ENCODE measurements around the gene ARL17B. TPM values are rescaled to one million over a fixed set of nuclear protein-coding genes. Genes with fewer than 3 reads are reported as not detected.
"Not testable (repeated sequence)": the region's sequence is repeated elsewhere in the genome, so short reads cannot be mapped to it uniquely, and the experiment has no call there.

Gene ARL17B
- total and polyA plus RNA-seq, 8 donors, result 2.8 to 11.7 (median 6.2) TPM

DNA sequence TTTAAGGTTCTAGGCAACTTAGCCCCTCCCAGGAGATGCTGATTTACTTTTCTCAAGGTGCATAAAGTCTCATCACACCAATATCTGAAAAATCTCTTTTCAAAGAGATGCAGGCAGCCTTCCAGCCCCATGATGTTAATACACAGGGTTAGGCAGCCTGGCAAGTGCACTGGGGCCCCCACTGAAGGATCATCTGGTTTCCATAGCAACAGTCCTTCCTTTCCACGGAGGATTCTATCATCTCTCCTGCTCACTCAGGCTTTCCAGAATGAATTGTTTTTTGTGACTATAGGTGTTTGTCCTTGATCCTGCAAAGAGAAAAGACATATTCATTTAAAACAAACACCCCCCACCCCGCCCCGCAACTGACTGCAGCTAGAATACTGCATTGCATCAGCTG, 6.0 kb upstream of the ARL17B start:
- H3K9me3 ChIP-seq; H3K4me3 ChIP-seq; H3K4me1 ChIP-seq; DNase-seq; H3K27me3 ChIP-seq; intact Hi-C loops (cut with DNase I); H3K27ac ChIP-seq; ATAC-seq; H3K36me3 ChIP-seq; FAIRE-seq: not testable (repeated sequence)
- WGBS, 2 donors, result no CpG with 5 or more reads among the region's 3 CpGs

DNA sequence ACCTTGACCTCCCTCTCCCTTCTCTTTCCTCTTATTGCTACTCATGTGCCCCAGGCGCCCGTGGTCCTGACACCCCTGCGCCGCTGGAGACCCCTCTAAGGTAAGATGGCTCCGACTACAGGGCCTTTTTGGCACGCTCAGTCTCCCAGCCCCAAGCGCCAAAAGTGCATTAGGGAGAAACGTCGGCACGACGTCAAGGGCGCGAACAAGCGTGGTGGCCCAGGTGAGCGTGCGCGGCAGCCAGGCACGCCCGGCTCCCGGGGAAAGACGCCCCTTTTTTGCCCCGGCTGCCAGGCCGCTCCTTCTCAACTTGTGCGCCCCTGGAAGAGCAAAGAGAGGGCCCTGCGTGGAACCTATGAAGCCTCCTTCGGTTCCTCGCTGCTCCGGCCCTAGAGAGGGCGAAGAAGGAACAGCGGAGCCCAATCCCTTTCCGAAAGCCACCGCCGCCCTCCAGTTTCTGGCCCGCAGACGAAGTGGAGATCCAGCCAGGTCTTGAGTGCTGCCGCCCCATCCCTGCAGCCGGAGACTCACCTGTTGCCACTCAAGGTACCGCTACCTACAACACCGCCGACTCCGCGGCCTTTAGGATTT, 326 bp downstream of the ARL17B start:
- intact Hi-C loops (cut with DNase I); H3K9me3 ChIP-seq; FAIRE-seq; H3K4me3 ChIP-seq; H3K27me3 ChIP-seq; H3K27ac ChIP-seq; H3K4me1 ChIP-seq; H3K36me3 ChIP-seq; DNase-seq: not testable (repeated sequence)
- no CpG with 5 or more reads among the region's 42 CpGs for WGBS, 2 donors
- peak; percentile 56 to 74 (median 64) for ATAC-seq

DNA sequence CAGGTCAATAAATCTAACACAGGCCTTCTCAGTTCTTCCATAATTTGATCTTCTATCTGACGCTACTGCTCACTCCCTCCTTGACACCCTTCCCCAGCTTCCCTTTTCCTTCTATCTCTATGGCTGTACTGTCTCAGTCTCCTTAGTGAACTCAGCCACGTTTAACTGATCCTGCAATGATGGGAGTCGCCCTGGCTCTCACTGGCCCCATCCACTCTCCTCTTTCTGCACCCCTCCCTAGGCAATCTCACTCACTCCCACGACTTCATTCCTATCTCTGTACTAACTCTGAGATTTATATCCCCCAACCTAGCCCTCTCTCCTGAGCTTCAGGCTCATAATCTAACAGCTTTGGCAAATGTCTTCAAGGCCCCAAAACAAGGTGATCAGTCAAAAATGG, 7.7 kb downstream of the ARL17B start:
- FAIRE-seq; DNase-seq; H3K4me1 ChIP-seq; H3K36me3 ChIP-seq; ATAC-seq; H3K27me3 ChIP-seq; intact Hi-C loops (cut with DNase I); H3K9me3 ChIP-seq; H3K27ac ChIP-seq; H3K4me3 ChIP-seq: not testable (repeated sequence)
- WGBS, 2 donors, result no CpG with 5 or more reads among the region's 4 CpGs

DNA sequence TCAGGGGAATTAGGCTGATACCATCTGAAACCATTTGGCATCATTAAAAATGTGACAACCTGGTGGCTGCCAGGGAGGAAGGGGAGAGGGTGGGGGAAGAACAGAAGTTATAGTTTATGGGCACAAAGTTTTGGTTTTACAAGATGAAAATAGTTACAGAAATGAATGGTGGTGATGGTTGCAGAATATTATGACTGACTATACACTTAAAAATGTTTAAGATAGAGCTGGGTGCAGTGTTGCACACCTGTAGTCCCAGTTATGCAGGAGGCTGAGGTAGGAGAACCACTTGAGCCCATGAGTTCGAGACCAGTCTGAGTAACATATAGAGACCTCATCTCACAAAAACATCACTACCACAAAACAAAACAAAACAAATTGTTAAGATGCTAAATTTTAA, 12.5 kb downstream of the ARL17B start:
- H3K27ac ChIP-seq; H3K27me3 ChIP-seq; H3K36me3 ChIP-seq; FAIRE-seq; intact Hi-C loops (cut with DNase I); H3K4me1 ChIP-seq; H3K9me3 ChIP-seq; DNase-seq; H3K4me3 ChIP-seq; ATAC-seq: not testable (repeated sequence)
- no CpG with 5 or more reads among the region's 1 CpG for WGBS, 2 donors

DNA sequence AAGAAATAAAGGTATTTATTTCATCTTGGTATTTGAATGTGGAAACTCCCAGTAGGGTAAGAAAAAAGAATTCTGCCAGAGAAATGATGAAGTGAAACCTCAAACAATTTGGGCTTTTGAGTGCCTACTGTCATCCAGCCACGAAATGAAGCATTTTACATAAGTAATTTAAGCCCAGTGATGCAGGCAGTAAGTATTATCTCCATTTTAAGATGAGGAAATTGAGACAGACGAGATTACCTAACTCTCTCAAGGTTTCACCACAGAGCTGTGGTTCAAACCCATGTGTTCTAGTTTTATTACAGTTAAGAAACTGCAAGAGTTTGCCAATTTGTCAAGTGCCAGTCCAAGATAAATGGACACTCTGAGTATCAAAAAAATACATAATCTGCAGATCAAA, 13.2 kb downstream of the ARL17B start:
- FAIRE-seq; DNase-seq; H3K9me3 ChIP-seq; intact Hi-C loops (cut with DNase I); H3K4me1 ChIP-seq; H3K4me3 ChIP-seq; H3K36me3 ChIP-seq; H3K27me3 ChIP-seq; H3K27ac ChIP-seq: not testable (repeated sequence)
- WGBS, 2 donors, result no CpG with 5 or more reads among the region's 2 CpGs
- ATAC-seq, result peak in 1 of 4 donors; percentile 24

DNA sequence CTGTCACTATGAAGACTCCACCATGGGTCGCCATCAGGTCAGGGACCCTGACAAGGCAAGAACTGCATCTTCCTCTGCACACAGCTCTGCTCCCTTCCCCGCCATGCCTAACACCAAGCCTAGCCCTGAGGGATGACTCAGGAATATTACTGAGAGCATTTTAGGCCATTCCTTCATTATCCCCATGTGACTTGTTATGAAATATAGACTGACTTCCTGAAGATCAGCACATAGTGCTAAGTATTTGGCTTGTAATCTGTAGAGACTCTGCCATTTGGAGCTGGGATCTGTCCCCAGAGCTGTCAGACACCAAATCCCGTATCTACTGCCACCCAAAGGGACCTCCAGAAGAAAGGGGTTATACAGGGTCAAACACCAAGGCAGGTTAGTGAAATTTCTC, 19.4 kb downstream of the ARL17B start:
- no CpG with 5 or more reads among the region's 3 CpGs for WGBS, 2 donors
- not testable (repeated sequence) for FAIRE-seq

DNA sequence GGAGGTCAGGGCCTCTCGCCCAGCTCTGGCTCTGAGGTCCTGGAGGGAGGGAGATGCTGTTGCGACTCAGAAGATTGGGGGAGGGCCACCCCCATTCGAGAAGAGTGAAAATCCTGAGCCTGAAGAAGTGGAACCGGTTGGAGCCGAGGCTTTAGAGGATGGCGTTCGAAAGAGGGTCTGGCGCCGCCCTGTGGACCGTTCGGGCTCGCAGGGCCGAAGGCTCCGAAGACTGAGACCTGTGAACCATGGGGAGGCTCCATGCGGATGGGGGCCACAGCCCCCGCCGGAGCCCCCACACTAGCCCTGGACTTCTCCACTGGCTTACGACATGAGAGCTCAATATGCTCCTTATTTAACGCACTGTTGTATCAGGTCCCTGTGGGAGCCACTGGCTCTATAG, 20.3 kb downstream of the ARL17B start:
- intact Hi-C loops (cut with DNase I); H3K36me3 ChIP-seq; FAIRE-seq; H3K4me1 ChIP-seq; H3K4me3 ChIP-seq; H3K27me3 ChIP-seq; H3K9me3 ChIP-seq; DNase-seq; H3K27ac ChIP-seq: not testable (repeated sequence)
- peak in 1 of 4 donors; percentile 51 for ATAC-seq
- WGBS, 2 donors, result no CpG with 5 or more reads among the region's 19 CpGs

More for the DNA sequence above, 19.4 kb downstream of the ARL17B start:
- H3K27me3 ChIP-seq; DNase-seq; H3K9me3 ChIP-seq; H3K4me3 ChIP-seq; H3K4me1 ChIP-seq; H3K36me3 ChIP-seq; H3K27ac ChIP-seq; intact Hi-C loops (cut with DNase I): not testable (repeated sequence)
- ATAC-seq, result peak in 3 of 4 donors; percentile 42 to 58 (median 57)

DNA sequence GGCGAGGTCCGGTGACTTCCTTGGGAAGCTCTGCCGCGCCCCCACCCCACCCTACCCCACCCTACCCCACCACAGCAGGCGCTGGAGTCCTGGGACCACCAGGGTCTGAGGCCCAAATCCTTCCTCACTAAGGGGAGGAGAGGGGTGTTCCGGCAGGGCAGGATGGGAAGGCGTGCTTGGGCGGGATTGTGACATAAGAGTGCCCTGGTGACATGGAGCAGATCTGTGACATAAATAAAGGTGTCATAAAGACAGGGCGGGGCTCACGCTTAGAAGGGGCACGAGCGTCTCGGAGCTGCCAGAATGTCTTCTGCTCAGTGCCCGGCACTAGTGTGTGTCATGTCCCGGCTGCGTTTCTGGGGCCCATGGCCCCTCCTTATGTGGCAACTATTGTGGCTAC, 66.7 kb downstream of the ARL17B start, which contains the start of gene LRRC37A:
Gene LRRC37A, plus strand, starts transcription at position 301 of the 400 bp plus-strand sequence. Its CDS starts 3 bp downstream, at position 304.
- FAIRE-seq; H3K4me1 ChIP-seq; H3K4me3 ChIP-seq; H3K36me3 ChIP-seq; H3K27ac ChIP-seq; ATAC-seq; intact Hi-C loops (cut with DNase I); H3K27me3 ChIP-seq; DNase-seq; H3K9me3 ChIP-seq: not testable (repeated sequence)
- no CpG with 5 or more reads among the region's 16 CpGs for WGBS, 2 donors

DNA sequence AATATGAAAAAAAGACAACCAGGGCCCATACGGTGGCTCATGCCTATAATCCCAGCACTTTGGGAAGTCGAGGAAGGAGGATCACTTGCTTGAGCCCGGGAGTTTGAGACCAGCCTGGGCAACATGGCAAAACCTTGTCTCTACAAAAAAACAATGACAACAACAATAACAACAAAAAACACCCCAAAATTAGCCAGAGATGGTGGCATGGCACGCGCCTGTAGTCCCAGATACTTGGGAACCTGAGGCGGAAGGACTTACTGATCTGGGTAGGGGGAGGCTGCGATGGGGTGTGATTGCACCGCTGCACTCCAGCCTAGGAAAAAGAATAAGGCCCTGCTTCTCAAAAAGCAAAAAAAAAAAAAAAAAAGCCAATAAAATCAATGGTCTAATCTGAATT, 69.9 kb downstream of the ARL17B start:
- H3K27me3 ChIP-seq; H3K4me1 ChIP-seq; H3K4me3 ChIP-seq; intact Hi-C loops (cut with DNase I); FAIRE-seq; H3K9me3 ChIP-seq; H3K36me3 ChIP-seq; ATAC-seq; H3K27ac ChIP-seq: not testable (repeated sequence)
- WGBS, 2 donors, result 88 to 92% methylated on average over 8 of the region's 8 CpGs
- peak in 1 of 6 donors; percentile 12 for DNase-seq

DNA sequence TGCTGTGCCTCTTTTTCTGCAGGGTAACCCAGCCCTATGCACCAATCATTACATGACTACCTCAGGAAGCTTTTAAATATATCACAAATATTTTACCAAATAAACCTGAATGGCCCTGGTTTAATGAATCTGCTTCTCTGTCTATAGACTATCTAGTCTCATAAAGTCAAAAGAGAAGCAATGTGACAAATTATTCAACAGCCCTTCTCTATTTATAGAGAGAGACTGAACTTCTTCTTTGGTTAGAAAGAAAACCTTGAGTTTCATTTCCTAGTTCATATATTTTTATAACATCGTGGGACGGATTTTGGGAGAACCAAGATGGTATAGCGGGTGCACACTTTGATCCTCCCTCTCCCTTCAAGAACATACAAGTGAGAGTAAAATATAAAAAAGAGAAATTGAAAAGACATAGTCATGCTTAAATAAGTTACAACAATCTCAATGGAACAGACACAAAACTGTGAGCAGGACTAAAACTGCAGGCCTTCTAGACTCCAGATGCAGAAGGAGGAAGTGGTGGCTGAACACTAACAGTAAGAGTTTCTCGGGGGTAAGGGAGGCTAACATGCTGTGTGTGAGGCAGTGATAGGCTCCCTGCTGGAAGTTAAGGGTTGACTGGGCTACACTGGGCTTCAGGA, 70.5 kb downstream of the ARL17B start:
- 86 to 92% methylated on average over 4 of the region's 4 CpGs for WGBS, 2 donors
- FAIRE-seq; H3K27ac ChIP-seq; H3K4me3 ChIP-seq; H3K4me1 ChIP-seq; H3K36me3 ChIP-seq; intact Hi-C loops (cut with DNase I); H3K9me3 ChIP-seq; H3K27me3 ChIP-seq: not testable (repeated sequence)
- peak in 2 of 4 donors; percentile 34 to 51 for ATAC-seq
- peak in 1 of 6 donors; percentile 13 for DNase-seq

DNA sequence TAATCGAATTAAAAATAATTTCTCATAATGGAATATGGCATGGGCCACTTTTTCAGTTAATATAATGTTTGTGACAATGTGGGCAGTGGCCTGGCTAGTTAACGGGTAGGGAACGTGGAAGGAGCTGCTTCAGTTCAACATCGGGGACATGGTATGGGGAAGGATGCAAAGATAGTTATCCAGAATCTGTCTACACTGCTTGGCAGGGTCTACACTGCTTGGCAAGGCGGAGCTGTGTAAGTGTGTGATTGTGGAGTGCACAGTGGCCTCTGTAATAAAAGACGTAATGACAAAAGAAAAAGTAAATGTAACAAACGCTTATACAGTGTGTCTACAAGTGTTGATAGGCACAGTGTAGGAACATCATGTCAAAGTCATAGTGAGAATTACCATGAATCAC, 74.0 kb downstream of the ARL17B start:
- FAIRE-seq; H3K4me3 ChIP-seq; H3K27me3 ChIP-seq; intact Hi-C loops (cut with DNase I); ATAC-seq; H3K4me1 ChIP-seq; H3K36me3 ChIP-seq; H3K9me3 ChIP-seq: not testable (repeated sequence)
- peak overlapping the region in 2 of 4 donors; percentile 17 to 65 for H3K27ac ChIP-seq
- 77 to 78% methylated on average over 7 of the region's 7 CpGs for WGBS, 2 donors
- peak in 1 of 6 donors; percentile 9 for DNase-seq

All from pancreas (tissue), 10 donors.